ENCODE results near the gene USP4. TPM values are rescaled to one million over a fixed set of nuclear protein-coding genes. Genes with fewer than 3 reads are reported as not detected.

USP4 gene
- total and polyA plus RNA-seq, 2 of the 8 experiments (the other 6 are each of a cell fraction or from before 2014, with no cell fraction given): 16.0 to 27.8 TPM

- H2AK5ac ChIP-seq (ENCODE audit: low read depth, low read length): no peak overlapping the region; the same call in 1 of the 2 replicates
- POLR2A ChIA-PET (ENCODE audit: partially characterized antibody): interaction anchor here (0.8 to 2.6 kb wide), 18 partner anchors 10 to 265 kb away, joined by 3 to 45 read pairs (median 4); partner anchors contain the start of genes DAG1, KLHDC8B, QRICH1 and RHOA
- peak overlapping the region; percentile 36 for H3K4ac ChIP-seq (replicated peaks; ENCODE audit: insufficient read length, low read depth, low read length)
- H2BK20ac ChIP-seq (ENCODE audit: low read length): no peak overlapping the region
- peak overlapping the region; percentile 92 for H3K27ac ChIP-seq (ENCODE audit: low read depth, low read length)
- no peak overlapping the region for H2AFZ ChIP-seq (ENCODE audit: low read length)
- H3K79me2 ChIP-seq (ENCODE audit: control insufficient read depth in 1 of 2, insufficient read depth in 2 of 2, low read length in 2 of 2): peaks cover 0 to 14% of the 10 kb centered on the region in 2 experiments; a peak in 2 of 4 replicates
- H3K4me1 ChIP-seq (replicated peaks in 1 of 4; ENCODE audit: control insufficient read depth in 3 of 4, insufficient read depth in 4 of 4, low read length in 3 of 4): peaks cover 1 to 3% (median 3%) of the 10 kb centered on the region in 4 experiments; a peak in 4 of 7 replicates
- no peak overlapping the region for H2BK120ac ChIP-seq (replicated peaks; ENCODE audit: low read depth, low read length)
- H3K23me2 ChIP-seq (ENCODE audit: low read depth, low read length): peaks cover 4% of the 10 kb centered on the region; the same call in 1 of the 2 replicates
- H4K8ac ChIP-seq (ENCODE audit: extremely low read depth, insufficient read depth, low read length): peak overlapping the region; percentile 96
- no peak overlapping the region for H2BK12ac ChIP-seq (ENCODE audit: low read depth, low read length)
- DNase-seq (ENCODE audit: low read depth in 1 of 2, low spot score in 2 of 2): no peak
- TF ChIP-seq POU5F1 (IDR thresholded peaks at IDR 0.05; ENCODE audit: low read depth, low read length) (0 out of 2 replicates have a peak, but pooled peaks have one; percentile 10), NRF1 (IDR thresholded peaks at IDR 0.05; ENCODE audit: low read depth, low read length) (no peak)
- H2BK5ac ChIP-seq (ENCODE audit: low read depth, low read length): peak overlapping the region; percentile 86
- CTCF ChIA-PET (ENCODE audit: partially characterized antibody): interaction anchor here (0.7 to 1.5 kb wide), 5 partner anchors 19 to 188 kb away, joined by 3 to 11 read pairs (median 4); partner anchors contain the start of genes DAG1, KLHDC8B and USP4
- peak overlapping the region; percentile 75 to 82 for H3K4me2 ChIP-seq (ENCODE audit: insufficient read depth in 1 of 2, low read depth in 2 of 2, low read length in 2 of 2)
- H3K36me3 ChIP-seq (ENCODE audit: control insufficient read depth in 2 of 4, insufficient read depth in 4 of 4, low read length in 3 of 4): peaks cover 11 to 42% (median 30%) of the 10 kb centered on the region in 4 experiments
- H3K18ac ChIP-seq (ENCODE audit: extremely low read depth, low read length): peak overlapping the region; percentile 10
- H3K56ac ChIP-seq (replicated peaks; ENCODE audit: insufficient read length, low read depth, low read length): no peak overlapping the region
- H3K9me3 ChIP-seq (ENCODE audit: insufficient read depth in 2 of 2, low read depth in 1 of 2, low read length in 1 of 2): no peaks in the 10 kb centered on the region
- peak overlapping the region; percentile 33 to 90 (median 86) for H3K4me3 ChIP-seq (ENCODE audit: extremely low read depth in 1 of 4, insufficient read depth in 2 of 4, low read depth in 3 of 4, low read length in 4 of 4)
- peak overlapping the region; percentile 92 for H4K91ac ChIP-seq (replicated peaks; ENCODE audit: insufficient read length, low read length)
- no peak overlapping the region for H3K14ac ChIP-seq (ENCODE audit: insufficient read length)
- no peak overlapping the region for H3K23ac ChIP-seq (ENCODE audit: insufficient read length)
- H4K20me1 ChIP-seq (replicated peaks in 1 of 2; ENCODE audit: control insufficient read depth in 1 of 2, insufficient read depth in 2 of 2, low read length in 2 of 2): peaks cover 0 to 3% of the 10 kb centered on the region in 2 experiments
- FAIRE-seq: no peak
- peak overlapping the region; percentile 32 for H4K5ac ChIP-seq (ENCODE audit: insufficient read length, low read depth, low read length)
- no peaks in the 10 kb centered on the region for H3K27me3 ChIP-seq (replicated peaks in 1 of 4; ENCODE audit: control insufficient read depth in 3 of 4, extremely low read depth in 1 of 4, insufficient read depth in 3 of 4, low read length in 3 of 4)
- 0 out of 2 replicates have a peak overlapping the region, but pooled peaks have one; percentile 12 for H2BK15ac ChIP-seq (ENCODE audit: low read length)
- WGBS, 2 experiments (ENCODE audit: extremely low coverage in 1 of 2, insufficient coverage in 1 of 2, insufficient read length in 1 of 2, insufficient replicate concordance in 2 of 2, low coverage in 1 of 2, low lambda C conversion rate in 2 of 2, missing lambda C conversion rate in 1 of 2): 46% methylated on average over 3 of the region's 3 CpGs; no CpG with 5 or more reads in 1 of the 2 experiments
- no peaks in the 10 kb centered on the region; the same call in 1 of the 2 replicates for H3K79me1 ChIP-seq (ENCODE audit: low read depth, low read length)
- peak overlapping the region in 2 of 4 experiments; percentile 71 to 75; a peak in 2 of 7 replicates for H3K9ac ChIP-seq (replicated peaks in 1 of 4; ENCODE audit: extremely low read depth in 1 of 4, low read depth in 3 of 4, low read length in 3 of 4)
These were observed 19.0 kb upstream of the USP4 start for GRCh38 chr3:49358884-49359225.
